Lung (tissue), 12 donors: ENCODE results near the gene NDFIP2. TPM values are rescaled to one million over a fixed set of nuclear protein-coding genes. Genes with fewer than 3 reads are reported as not detected.

Source experiments
- ATAC-seq: fragments of 200-7000 bp; cut with Tn5 transposase; one replicate; pipeline ENCODE4 v1.9.1; 2020; ENCODE audit warnings: moderate number of reproducible peaks; ENCODE audit not compliant: insufficient read depth, low FRiP score
- DNase-seq, 3 donors: peaks; one replicate each; pipeline ENCODE4 v3.0.0-alpha.2; 2013 to 2017
- H3K27ac ChIP-seq, 2 donors: one replicate each; pipeline ENCODE4 v1.5.1; 2013; ENCODE audit warnings: mild to moderate bottlenecking in 2 of 2, moderate library complexity in 2 of 2, control low read depth in 1 of 2, inconsistent platforms in 1 of 2, low read depth in 1 of 2, low read length in 1 of 2
- H3K27me3 ChIP-seq, 3 donors: one replicate each; pipeline ENCODE4 v1.5.1; 2013; ENCODE audit warnings: low read length in 2 of 3; ENCODE audit not compliant: control insufficient read depth in 3 of 3, insufficient read depth in 3 of 3
- H3K36me3 ChIP-seq, 4 donors: one replicate each; pipeline ENCODE4 v1.5.1; 2013; ENCODE audit warnings: low read length in 4 of 4, mild to moderate bottlenecking in 1 of 4, moderate library complexity in 1 of 4; ENCODE audit not compliant: control insufficient read depth in 4 of 4, insufficient read depth in 4 of 4
- H3K4me1 ChIP-seq, 5 donors: one replicate each; pipeline ENCODE4 v1.5.1; 2013; ENCODE audit warnings: low read length in 5 of 5, mild to moderate bottlenecking in 2 of 5, moderate library complexity in 1 of 5; ENCODE audit not compliant: control insufficient read depth in 5 of 5, insufficient read depth in 5 of 5
- H3K4me3 ChIP-seq: one replicate; pipeline ENCODE4 v1.5.1; 2013; ENCODE audit warnings: mild to moderate bottlenecking, control low read depth, moderate library complexity
- H3K9ac ChIP-seq, 2 donors: one replicate each; pipeline ENCODE4 v1.5.1; 2013; ENCODE audit warnings: low read length in 2 of 2, control low read depth in 1 of 2; ENCODE audit not compliant: insufficient read depth in 1 of 2
- H3K9me3 ChIP-seq, 4 donors: one replicate each; pipeline ENCODE4 v1.5.1; 2013; ENCODE audit warnings: low read length in 3 of 4, mild to moderate bottlenecking in 1 of 4, moderate library complexity in 1 of 4; ENCODE audit not compliant: control insufficient read depth in 4 of 4, insufficient read depth in 3 of 4
- WGBS, 2 donors: extraction: QIAGEN DNeasy Blood & Tissue Kit; methylation state at CpG; one replicate each; pipeline ENCODE4 v1.1.7; 2013; 5-methylcytosine and 5-hydroxymethylcytosine counted together
- polyA plus RNA-seq, 2 donors: library from polyadenylated mRNA; stranded (reverse); fragments of 200-250 nt; gene quantifications; one replicate each; pipeline ENCODE4 v1.2.1, GENCODE V29; 2013
- total RNA-seq, 2 donors: library from RNA; depleted of rRNA in 1 of 2; stranded (reverse); fragments of >200 nt in 1 of 2; gene quantifications; one replicate each; pipeline ENCODE4 v1.2.1, GENCODE V29; 2014 to 2021
- TF ChIP-seq, protein P1 (sequence below): IDR thresholded peaks from 2 replicates; pipeline ENCODE4 v1.5.1; 2012; ENCODE audit warnings: mild to moderate bottlenecking; ENCODE audit errors: control extremely low read depth, extremely low read depth
- donor health status: control.
- donor health status: control.
- donor health status: Bipolar disorder and iron deficiency.
- donor health status: healthy.
- donor health status: DM: yes; HTN: yes; CAD: no.

The NDFIP2 gene
- total and polyA plus RNA-seq, 4 donors, result 14.0 to 38.4 (median 23.2) TPM

DNA sequence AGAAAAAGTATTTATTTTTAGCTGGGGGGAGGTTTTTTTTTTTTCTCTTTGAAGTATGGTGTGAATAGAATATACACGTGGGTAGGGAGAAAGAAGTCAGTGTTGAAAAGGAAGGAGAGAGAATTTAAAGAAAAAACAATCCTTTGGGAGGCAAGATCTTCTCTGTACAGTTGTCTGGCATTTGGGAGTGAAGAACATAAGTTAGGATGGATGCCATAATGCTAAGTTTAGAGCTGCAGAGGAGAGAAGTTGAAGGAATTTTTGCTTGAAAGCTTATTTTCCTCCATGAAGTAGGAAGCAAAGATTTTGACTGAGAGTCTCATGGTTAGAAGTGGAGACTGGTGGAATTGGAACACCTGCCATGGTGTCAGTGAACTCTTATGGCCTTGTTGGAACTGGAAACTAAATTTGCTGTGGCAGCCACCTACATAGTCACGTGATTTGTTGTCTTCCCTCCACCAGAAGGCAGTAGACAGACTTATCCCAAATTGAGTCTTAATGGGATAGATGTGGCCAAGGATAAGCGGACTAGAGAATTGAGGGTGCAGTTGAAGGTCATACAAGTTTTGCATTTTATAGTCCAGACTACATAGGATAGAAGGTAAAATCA is 22.0 kb downstream of the NDFIP2 start:
- TF ChIP-seq, protein P1, sequence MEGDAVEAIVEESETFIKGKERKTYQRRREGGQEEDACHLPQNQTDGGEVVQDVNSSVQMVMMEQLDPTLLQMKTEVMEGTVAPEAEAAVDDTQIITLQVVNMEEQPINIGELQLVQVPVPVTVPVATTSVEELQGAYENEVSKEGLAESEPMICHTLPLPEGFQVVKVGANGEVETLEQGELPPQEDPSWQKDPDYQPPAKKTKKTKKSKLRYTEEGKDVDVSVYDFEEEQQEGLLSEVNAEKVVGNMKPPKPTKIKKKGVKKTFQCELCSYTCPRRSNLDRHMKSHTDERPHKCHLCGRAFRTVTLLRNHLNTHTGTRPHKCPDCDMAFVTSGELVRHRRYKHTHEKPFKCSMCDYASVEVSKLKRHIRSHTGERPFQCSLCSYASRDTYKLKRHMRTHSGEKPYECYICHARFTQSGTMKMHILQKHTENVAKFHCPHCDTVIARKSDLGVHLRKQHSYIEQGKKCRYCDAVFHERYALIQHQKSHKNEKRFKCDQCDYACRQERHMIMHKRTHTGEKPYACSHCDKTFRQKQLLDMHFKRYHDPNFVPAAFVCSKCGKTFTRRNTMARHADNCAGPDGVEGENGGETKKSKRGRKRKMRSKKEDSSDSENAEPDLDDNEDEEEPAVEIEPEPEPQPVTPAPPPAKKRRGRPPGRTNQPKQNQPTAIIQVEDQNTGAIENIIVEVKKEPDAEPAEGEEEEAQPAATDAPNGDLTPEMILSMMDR, result no peak
- Histone ChIP-seq H3K4me3 (no peak overlapping the region), H3K36me3 (no peaks in the 10 kb centered on the region), H3K4me1 (peaks cover 0 to 22% (median 0%) of the 10 kb centered on the region in 5 donors), H3K27me3 (no peaks in the 10 kb centered on the region), H3K9ac (no peak overlapping the region), H3K27ac (no peak overlapping the region), H3K9me3 (peaks cover 0 to 6% (median 0%) of the 10 kb centered on the region in 4 donors)
- no peak for DNase-seq
- WGBS, 2 donors, result 79% methylated on average over 3 of the region's 3 CpGs
- ATAC-seq, result no peak

DNA sequence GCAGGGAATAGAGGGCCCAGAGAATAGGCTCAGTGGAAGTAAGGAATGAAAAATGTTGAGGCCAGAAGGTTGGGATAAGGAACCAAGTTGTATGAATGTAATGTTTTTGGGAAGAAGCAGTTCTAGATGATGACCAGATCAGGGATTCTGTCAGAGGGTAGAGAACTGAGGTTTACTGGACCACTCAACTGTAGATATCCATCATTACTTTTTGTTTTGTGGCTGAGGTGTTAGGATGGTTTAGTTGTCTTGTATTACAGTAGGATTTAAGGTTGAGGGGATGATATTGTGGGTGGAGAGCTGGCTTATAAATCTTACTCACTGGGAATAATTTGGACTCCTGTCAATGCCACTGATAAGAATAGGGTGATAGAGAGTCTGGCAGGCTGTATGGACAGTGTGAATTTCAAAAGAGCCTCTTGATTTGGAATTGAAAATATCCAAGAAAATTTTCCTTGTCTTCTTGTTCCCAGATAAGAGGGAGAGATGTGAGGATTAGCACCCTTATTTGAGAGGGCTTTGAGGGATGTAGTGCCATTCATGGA is 22.6 kb downstream of the NDFIP2 start:
- Histone ChIP-seq H3K27me3 (no peaks in the 10 kb centered on the region), H3K9ac (no peak overlapping the region), H3K9me3 (peaks cover 0 to 6% (median 0%) of the 10 kb centered on the region in 4 donors), H3K4me1 (peaks cover 0 to 26% (median 0%) of the 10 kb centered on the region in 5 donors), H3K4me3 (no peak overlapping the region), H3K36me3 (no peaks in the 10 kb centered on the region), H3K27ac (no peak overlapping the region)
- TF ChIP-seq, protein P1, result no peak
- DNase-seq, result no peak
- ATAC-seq, result no peak

GRCh38 chr13:79508224-79508961 is 27.4 kb downstream of the NDFIP2 start:
- no peak overlapping the region for H3K27ac ChIP-seq
- ATAC-seq (no peak), DNase-seq (no peak)
- H3K4me1 ChIP-seq, result peaks cover 0 to 13% (median 0%) of the 10 kb centered on the region in 5 donors
- no peaks in the 10 kb centered on the region for H3K27me3 ChIP-seq
- H3K9me3 ChIP-seq, result no peaks in the 10 kb centered on the region
- H3K4me3 ChIP-seq, result no peak overlapping the region
- 89 to 90% methylated on average over 6 of the region's 6 CpGs for WGBS, 2 donors
- H3K9ac ChIP-seq, result no peak overlapping the region
- H3K36me3 ChIP-seq, result no peaks in the 10 kb centered on the region
- TF ChIP-seq, protein P1, result no peak
